HG03521 (cell line): ENCODE data around the gene GALNT2.

Source experiments
- ATAC-seq: cut with Tn5 transposase; IDR thresholded peaks from one replicate; pipeline ENCODE4 v1.9.1; 2021; ENCODE audit warnings: mild to moderate bottlenecking, moderate library complexity; ENCODE audit not compliant: unreplicated experiment

Gene GALNT2

GRCh38 chr1:230270559-230271281, 203.7 kb downstream of the GALNT2 start:
- ATAC-seq, result no peak

- no peak for ATAC-seq
Measured at GRCh38 chr1:230271300-230272035, 204.4 kb downstream of the GALNT2 start.

- no peak for ATAC-seq
Measured at GRCh38 chr1:230272557-230272956, 205.5 kb downstream of the GALNT2 start.

GRCh38 chr1:230273141-230273710, 206.2 kb downstream of the GALNT2 start:
- ATAC-seq, result no peak

- no peak for ATAC-seq
Measured at GRCh38 chr1:230274254-230274653, 207.2 kb downstream of the GALNT2 start.

- ATAC-seq, result no peak
Measured at GRCh38 chr1:230276401-230276800, 209.4 kb downstream of the GALNT2 start.

GRCh38 chr1:230277201-230278025, 210.4 kb downstream of the GALNT2 start:
- no peak for ATAC-seq

- ATAC-seq, result no peak
Measured at GRCh38 chr1:230278376-230278775, 211.3 kb downstream of the GALNT2 start.

GRCh38 chr1:230278871-230279582, 212.0 kb downstream of the GALNT2 start:
- no peak for ATAC-seq

GRCh38 chr1:230279583-230279945, 212.5 kb downstream of the GALNT2 start:
- ATAC-seq, result no peak

- no peak for ATAC-seq
Measured at GRCh38 chr1:230280054-230280795, 213.2 kb downstream of the GALNT2 start.

GRCh38 chr1:230280906-230281413, 213.9 kb downstream of the GALNT2 start:
- ATAC-seq, result no peak

GRCh38 chr1:230281556-230281955, 214.5 kb downstream of the GALNT2 start:
- ATAC-seq, result no peak

- no peak for ATAC-seq
Measured at GRCh38 chr1:230282157-230282556, 215.1 kb downstream of the GALNT2 start.

GRCh38 chr1:230283678-230284077, 216.6 kb downstream of the GALNT2 start:
- no peak for ATAC-seq

- no peak for ATAC-seq
Measured at GRCh38 chr1:230284891-230285290, 217.9 kb downstream of the GALNT2 start.

- ATAC-seq, result no peak
Measured at GRCh38 chr1:230285351-230285750, 218.3 kb downstream of the GALNT2 start.

GRCh38 chr1:230286166-230286889, 219.3 kb downstream of the GALNT2 start:
- ATAC-seq, result no peak

GRCh38 chr1:230286890-230287269, 219.8 kb downstream of the GALNT2 start:
- ATAC-seq, result no peak
